H9 (cell line): Measurements from ENCODE around the gene ARAP1. TPM values are rescaled to one million over a fixed set of nuclear protein-coding genes. Genes with fewer than 3 reads are reported as not detected.

Source experiments
- DNase-seq: peaks from one replicate; pipeline ENCODE4 v3.0.0-alpha.2; 2017
- H2AFZ ChIP-seq: one replicate; pipeline ENCODE4 v1.6.1; 2013; ENCODE audit warnings: mild to moderate bottlenecking, low read length, control low read depth, moderate library complexity
- H2AK5ac ChIP-seq: 2 replicates; pipeline ENCODE4 v1.6.1; 2013; ENCODE audit warnings: low read length, control low read depth, mixed read lengths; ENCODE audit not compliant: insufficient read length
- H2BK120ac ChIP-seq: one replicate; pipeline ENCODE4 v1.6.1; 2013; ENCODE audit warnings: low read depth, mild to moderate bottlenecking, low read length, control low read depth, inconsistent platforms; ENCODE audit not compliant: poor library complexity, severe bottlenecking
- H2BK12ac ChIP-seq: 2 replicates; pipeline ENCODE4 v1.6.1; 2013; ENCODE audit warnings: low read length, control low read depth, mixed read lengths, low read depth; ENCODE audit not compliant: insufficient read length
- H2BK15ac ChIP-seq: 2 replicates; pipeline ENCODE4 v1.6.1; 2013; ENCODE audit warnings: low read depth, low read length, control low read depth
- H2BK20ac ChIP-seq: one replicate; pipeline ENCODE4 v1.6.1; 2013; ENCODE audit warnings: low read depth, mild to moderate bottlenecking, low read length, control low read depth, inconsistent platforms; ENCODE audit not compliant: poor library complexity, severe bottlenecking
- H2BK5ac ChIP-seq: 2 replicates; pipeline ENCODE4 v1.6.1; 2013; ENCODE audit warnings: low read length, control low read depth, mixed read lengths; ENCODE audit not compliant: insufficient read length
- H3K14ac ChIP-seq: 2 replicates; pipeline ENCODE4 v1.6.1; 2013; ENCODE audit warnings: low read length, control low read depth; ENCODE audit not compliant: insufficient read depth
- H3K18ac ChIP-seq: 2 replicates; pipeline ENCODE4 v1.6.1; 2013; ENCODE audit warnings: low read depth, mild to moderate bottlenecking, mixed read lengths, low read length, control low read depth; ENCODE audit not compliant: insufficient read length
- H3K23ac ChIP-seq: 2 replicates; pipeline ENCODE4 v1.6.1; 2013; ENCODE audit warnings: low read length, control low read depth, mixed read lengths, low read depth; ENCODE audit not compliant: insufficient read length
- H3K23me2 ChIP-seq: 2 replicates; pipeline ENCODE4 v1.6.1; 2013; ENCODE audit warnings: low read depth, mild to moderate bottlenecking, mixed read lengths, low read length, control low read depth; ENCODE audit not compliant: insufficient read length, poor library complexity, severe bottlenecking
- H3K27ac ChIP-seq: 2 replicates; pipeline ENCODE4 v1.5.1; 2013; ENCODE audit warnings: low read length, control low read depth, mixed read lengths, low read depth; ENCODE audit not compliant: insufficient read length
- H3K27me3 ChIP-seq: 2 replicates; pipeline ENCODE4 v1.6.1; 2013; ENCODE audit warnings: low read length, control low read depth, inconsistent platforms; ENCODE audit not compliant: insufficient read depth
- H3K4ac ChIP-seq: 2 replicates; pipeline ENCODE4 v1.6.1; 2013; ENCODE audit warnings: low read depth, mild to moderate bottlenecking, control low read depth, inconsistent platforms, low read length, moderate library complexity
- H3K4me1 ChIP-seq: 2 replicates; pipeline ENCODE4 v1.6.1; 2013; ENCODE audit warnings: low read length, control low read depth, inconsistent platforms; ENCODE audit not compliant: insufficient read depth
- H3K4me2 ChIP-seq: 2 replicates; pipeline ENCODE4 v1.6.1; 2013; ENCODE audit warnings: low read length, control low read depth, mixed read lengths; ENCODE audit not compliant: insufficient read length, insufficient read depth
- H3K56ac ChIP-seq: 2 replicates; pipeline ENCODE4 v1.6.1; 2013; ENCODE audit warnings: low read depth, mild to moderate bottlenecking, mixed read lengths, low read length, control low read depth; ENCODE audit not compliant: insufficient read length
- H3K79me1 ChIP-seq: 2 replicates; pipeline ENCODE4 v1.6.1; 2013; ENCODE audit warnings: low read depth, mild to moderate bottlenecking, moderate library complexity, low read length, control low read depth, inconsistent platforms; ENCODE audit not compliant: insufficient read depth, poor library complexity, severe bottlenecking
- H3K79me2 ChIP-seq: 2 replicates; pipeline ENCODE4 v1.6.1; 2013; ENCODE audit warnings: low read length, control low read depth, inconsistent platforms; ENCODE audit not compliant: insufficient read depth
- H3K9ac ChIP-seq: 2 replicates; pipeline ENCODE4 v1.6.1; 2013; ENCODE audit warnings: low read length, control low read depth, mixed read lengths; ENCODE audit not compliant: insufficient read length; ENCODE audit errors: extremely low read depth
- H3K9me3 ChIP-seq: one replicate; pipeline ENCODE4 v1.6.1; 2013; ENCODE audit warnings: low read depth, low read length, inconsistent platforms; ENCODE audit not compliant: control insufficient read depth
- H3T11ph ChIP-seq: one replicate; pipeline ENCODE4 v1.6.1; 2013; ENCODE audit warnings: mild to moderate bottlenecking, low read length, control low read depth, inconsistent platforms
- H4K20me1 ChIP-seq: one replicate; pipeline ENCODE4 v1.6.1; 2013; ENCODE audit not compliant: control insufficient read depth, insufficient read length, insufficient read depth
- H4K5ac ChIP-seq: 2 replicates; pipeline ENCODE4 v1.6.1; 2013; ENCODE audit warnings: low read depth, mild to moderate bottlenecking, mixed read lengths, low read length, control low read depth; ENCODE audit not compliant: insufficient read length
- H4K8ac ChIP-seq: replicated peaks from 2 replicates; pipeline ENCODE4 v1.6.1; 2013; ENCODE audit warnings: low read length, control low read depth, mixed read lengths, low read depth; ENCODE audit not compliant: insufficient read length
- H4K91ac ChIP-seq: 2 replicates; pipeline ENCODE4 v1.6.1; 2013; ENCODE audit warnings: low read depth, mild to moderate bottlenecking, moderate library complexity, mixed read lengths, low read length, control low read depth; ENCODE audit not compliant: insufficient read length
- H3K27ac Mint-ChIP-seq, 3 experiments: 2 replicates in 2 of 3; 3 replicates in 1 of 3; pipeline ENCODE4 v1.8.0; 2020 to 2021; ENCODE audit warnings: mixed read lengths in 3 of 3, mild to moderate bottlenecking in 1 of 3, moderate library complexity in 1 of 3
- H3K27me3 Mint-ChIP-seq: 2 replicates; pipeline ENCODE4 v1.8.0; 2021; ENCODE audit warnings: low read depth, mild to moderate bottlenecking, moderate library complexity, mixed read lengths
- H3K36me3 Mint-ChIP-seq, 3 experiments: 2 replicates in 2 of 3; 3 replicates in 1 of 3; pipeline ENCODE4 v1.8.0; 2020 to 2021; ENCODE audit warnings: low read depth in 3 of 3, mixed read lengths in 3 of 3; ENCODE audit not compliant: insufficient read depth in 1 of 3
- H3K4me1 Mint-ChIP-seq, 2 experiments: 2 replicates each; pipeline ENCODE4 v1.8.0; 2020; ENCODE audit warnings: mixed read lengths in 2 of 2
- H3K4me3 Mint-ChIP-seq, 2 experiments: 2 replicates in 1 of 2; 3 replicates in 1 of 2; pipeline ENCODE4 v1.8.0; 2020 to 2021; ENCODE audit warnings: mild to moderate bottlenecking in 2 of 2, mixed read lengths in 2 of 2, moderate library complexity in 1 of 2
- H3K9me3 Mint-ChIP-seq, 2 experiments: 2 replicates in 1 of 2; 3 replicates in 1 of 2; pipeline ENCODE4 v1.8.0; 2020; ENCODE audit warnings: mild to moderate bottlenecking in 2 of 2, mixed read lengths in 2 of 2, moderate library complexity in 1 of 2
- WGBS: extraction: QIAGEN DNeasy Blood & Tissue Kit; methylation state at CpG from one replicate; pipeline ENCODE4 v1.1.7; 2013; ENCODE audit warnings: missing lambda C conversion rate, low lambda C conversion rate, mixed read lengths; ENCODE audit not compliant: insufficient read length; ENCODE audit errors: extremely low coverage; 5-methylcytosine and 5-hydroxymethylcytosine counted together
- total RNA-seq: library from RNA; stranded (reverse); gene quantifications from 2 replicates; pipeline ENCODE4 v1.2.1, GENCODE V29; 2021
- TF ChIP-seq, protein P1 (sequence below): fragments of 200-600 bp; sonication (generic); conservative IDR thresholded peaks from 3 replicates; pipeline ENCODE4 v1.8.0; 2021; ENCODE audit warnings: antibody characterized with exemption, mild to moderate bottlenecking

The ARAP1 gene
- total RNA-seq, 1 experiment from 2014 or later = 59.4 TPM

DNA sequence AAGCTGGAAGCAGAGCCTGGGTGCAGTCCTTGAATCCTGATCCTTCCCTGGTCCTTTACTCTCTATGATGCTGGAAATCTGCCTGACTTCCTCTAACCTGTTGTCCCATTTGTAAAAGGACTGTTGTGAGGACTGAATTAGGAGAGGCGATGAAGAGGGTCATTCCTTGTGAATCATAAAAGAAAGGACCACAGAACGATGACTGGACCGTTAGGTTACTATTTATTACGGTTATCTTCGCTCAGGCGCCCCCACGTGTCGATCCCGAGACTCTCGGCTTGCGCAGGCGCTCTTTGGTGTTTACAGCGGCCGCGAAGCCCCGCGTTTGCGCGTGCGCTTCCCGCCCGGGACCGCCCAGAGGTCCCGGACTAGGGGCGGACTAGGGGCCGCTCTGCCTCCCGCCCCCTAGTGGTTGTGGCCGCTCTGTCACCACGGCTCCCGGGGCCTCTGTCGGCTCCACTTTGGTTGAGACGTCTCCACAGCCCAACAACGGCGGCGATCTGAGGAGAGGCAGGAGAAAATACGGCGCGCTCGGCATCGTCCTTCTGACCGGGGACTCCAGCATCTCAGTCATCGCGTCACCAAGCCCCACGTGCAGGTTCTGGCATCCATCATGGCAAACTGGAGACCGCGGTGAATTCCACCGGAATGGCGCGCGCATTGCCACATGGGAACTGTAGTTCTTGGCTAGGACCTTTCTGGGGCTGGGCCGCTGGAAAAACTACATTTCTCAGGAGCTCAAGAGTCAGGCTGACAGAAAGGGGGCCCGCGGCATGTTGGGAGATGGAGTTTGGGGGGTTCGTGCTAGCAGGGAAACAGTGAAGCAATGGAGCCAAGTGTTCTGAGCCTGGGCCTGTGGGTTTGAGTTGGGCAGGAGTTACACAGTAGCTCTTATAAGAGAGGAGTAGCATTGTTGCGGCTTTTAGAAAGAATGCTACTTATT lies 41.5 kb upstream of the ARAP1 start, which contains the start of gene STARD10:
TSS of gene STARD10 (minus strand) at position 623 of the 943 bp plus-strand sequence. CDS start 12,866 bp downstream, outside the sequence.
- no peak within 1 kb of the TSS for H2AK5ac ChIP-seq
- H2AFZ ChIP-seq = no peak within 1 kb of the TSS
- H4K91ac ChIP-seq = no peak within 1 kb of the TSS
- peak within 1 kb of the TSS; percentile 85; the same call in 1 of the 2 replicates for H3K14ac ChIP-seq
- Mint-ChIP-seq H3K36me3 (no peaks in the 10 kb centered on the region), H3K27me3 (no peaks in the 10 kb centered on the region), H3K27ac (peak within 1 kb of the TSS; percentile 98 to 100 (median 99)), H3K9me3 (no peaks in the 10 kb centered on the region), H3K4me1 (peaks cover 26 to 34% of the 10 kb centered on the region in 2 experiments), H3K4me3 (peak within 1 kb of the TSS; percentile 99)
- H3K23ac ChIP-seq = no peak within 1 kb of the TSS
- H3T11ph ChIP-seq = no peak within 1 kb of the TSS
- no peaks in the 10 kb centered on the region for H4K20me1 ChIP-seq
- no CpG with 5 or more reads among the region's 55 CpGs for WGBS
- no peak within 1 kb of the TSS for H4K8ac ChIP-seq
- no peaks in the 10 kb centered on the region; the same call in 1 of the 2 replicates for H3K27me3 ChIP-seq
- H2BK15ac ChIP-seq = no peak within 1 kb of the TSS
- no peak within 1 kb of the TSS for H2BK12ac ChIP-seq
- H3K79me2 ChIP-seq = no peaks in the 10 kb centered on the region
- no peak within 1 kb of the TSS for H3K27ac ChIP-seq
- peak within 1 kb of the TSS; percentile 75 for H3K9ac ChIP-seq
- H2BK120ac ChIP-seq = no peak within 1 kb of the TSS
- peak; percentile 96 for DNase-seq
- H3K4me2 ChIP-seq = peak within 1 kb of the TSS; percentile 50
- no peak within 1 kb of the TSS for H4K5ac ChIP-seq
- H3K4me1 ChIP-seq = peaks cover 3% of the 10 kb centered on the region; the same call in 1 of the 2 replicates
- peak within 1 kb of the TSS; percentile 89 for H3K18ac ChIP-seq
- no peak within 1 kb of the TSS for H2BK20ac ChIP-seq
- no peaks in the 10 kb centered on the region for H3K23me2 ChIP-seq
- no peak within 1 kb of the TSS for H2BK5ac ChIP-seq
- no peak within 1 kb of the TSS for H3K4ac ChIP-seq
- no peaks in the 10 kb centered on the region for H3K79me1 ChIP-seq
- TF ChIP-seq, protein P1, sequence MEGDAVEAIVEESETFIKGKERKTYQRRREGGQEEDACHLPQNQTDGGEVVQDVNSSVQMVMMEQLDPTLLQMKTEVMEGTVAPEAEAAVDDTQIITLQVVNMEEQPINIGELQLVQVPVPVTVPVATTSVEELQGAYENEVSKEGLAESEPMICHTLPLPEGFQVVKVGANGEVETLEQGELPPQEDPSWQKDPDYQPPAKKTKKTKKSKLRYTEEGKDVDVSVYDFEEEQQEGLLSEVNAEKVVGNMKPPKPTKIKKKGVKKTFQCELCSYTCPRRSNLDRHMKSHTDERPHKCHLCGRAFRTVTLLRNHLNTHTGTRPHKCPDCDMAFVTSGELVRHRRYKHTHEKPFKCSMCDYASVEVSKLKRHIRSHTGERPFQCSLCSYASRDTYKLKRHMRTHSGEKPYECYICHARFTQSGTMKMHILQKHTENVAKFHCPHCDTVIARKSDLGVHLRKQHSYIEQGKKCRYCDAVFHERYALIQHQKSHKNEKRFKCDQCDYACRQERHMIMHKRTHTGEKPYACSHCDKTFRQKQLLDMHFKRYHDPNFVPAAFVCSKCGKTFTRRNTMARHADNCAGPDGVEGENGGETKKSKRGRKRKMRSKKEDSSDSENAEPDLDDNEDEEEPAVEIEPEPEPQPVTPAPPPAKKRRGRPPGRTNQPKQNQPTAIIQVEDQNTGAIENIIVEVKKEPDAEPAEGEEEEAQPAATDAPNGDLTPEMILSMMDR = peak; percentile 100
- no peak within 1 kb of the TSS for H3K56ac ChIP-seq
- no peaks in the 10 kb centered on the region for H3K9me3 ChIP-seq
